Caco-2 (cell line): ENCODE results near the gene ZNF414. TPM values are rescaled to one million over a fixed set of nuclear protein-coding genes. Genes with fewer than 3 reads are reported as not detected.

ENCODE experiments used
- BruUV-seq: library from RNA; stranded (reverse); fragments of 400-500 nt; replicated peaks from 2 replicates; lab custom pipeline; 2021; lab: Mats Ljungman, UMichigan
- CTCF ChIA-PET: fragments of 300-600 bp; sonication (Branson Sonifier 250); formaldehyde crosslinking; loops from one replicate; lab custom pipeline; 2022; ENCODE audit warnings: antibody characterized with exemption; lab: Charles Lee
- POLR2A ChIA-PET: fragments of 300-600 bp; sonication (Branson Sonifier 250); formaldehyde crosslinking; loops from one replicate; lab custom pipeline; 2022; ENCODE audit warnings: antibody characterized with exemption; lab: Charles Lee
- DNase-seq, 2 experiments: peaks; one replicate each; pipeline versions ENCODE4 v3.0.0 to v3.0.0-alpha.2; 2020 to 2022
- H3K27me3 ChIP-seq: replicated peaks from 2 replicates; pipeline ENCODE4 v1.6.0; 2011; ENCODE audit warnings: low read length; ENCODE audit not compliant: control insufficient read depth, insufficient read depth
- H3K36me3 ChIP-seq: 2 replicates; pipeline ENCODE4 v1.5.1; 2011; ENCODE audit warnings: low read length; ENCODE audit not compliant: control insufficient read depth, insufficient read depth
- H3K4me1 ChIP-seq: fragments of 250-450 bp; sonication (Bioruptor Pico); 2 replicates; pipeline ENCODE4 v1.5.1; 2020; ENCODE audit warnings: mild to moderate bottlenecking
- H3K4me3 ChIP-seq: 2 replicates; pipeline ENCODE4 v1.5.1; 2011; ENCODE audit warnings: low read depth, mild to moderate bottlenecking, control low read depth, low read length
- H3K9me3 ChIP-seq: fragments of 250-450 bp; sonication (Bioruptor Pico); 2 replicates; pipeline ENCODE4 v1.5.1; 2020; ENCODE audit warnings: mild to moderate bottlenecking, moderate library complexity
- H3K27ac Mint-ChIP-seq: one replicate; pipeline ENCODE4 v1.8.0; 2022; ENCODE audit warnings: mixed read lengths; ENCODE audit not compliant: unreplicated experiment
- H3K27me3 Mint-ChIP-seq: one replicate; pipeline ENCODE4 v1.8.0; 2022; ENCODE audit warnings: mixed read lengths; ENCODE audit not compliant: insufficient read depth, unreplicated experiment
- H3K36me3 Mint-ChIP-seq: one replicate; pipeline ENCODE4 v1.8.0; 2022; ENCODE audit warnings: mild to moderate bottlenecking, mixed read lengths; ENCODE audit not compliant: insufficient read depth, unreplicated experiment
- H3K4me1 Mint-ChIP-seq: one replicate; pipeline ENCODE4 v1.8.0; 2022; ENCODE audit warnings: low read depth, mixed read lengths; ENCODE audit not compliant: unreplicated experiment
- H3K4me3 Mint-ChIP-seq: one replicate; pipeline ENCODE4 v1.8.0; 2022; ENCODE audit warnings: mild to moderate bottlenecking, moderate library complexity, mixed read lengths; ENCODE audit not compliant: unreplicated experiment
- H3K9me3 Mint-ChIP-seq: one replicate; pipeline ENCODE4 v1.8.0; 2022; ENCODE audit warnings: mixed read lengths; ENCODE audit not compliant: unreplicated experiment
- CTCF ChIP-seq, 2 experiments: fragments of 200-600 bp in 1 of 2; IDR thresholded peaks; 1 replicate in 1 of 2; 2 replicates in 1 of 2; pipeline versions ENCODE4 v1.5.1 to v1.8.0; 2011 to 2022; ENCODE audit warnings: antibody characterized with exemption in 1 of 2, control low read depth in 1 of 2, inconsistent platforms in 1 of 2, low read depth in 1 of 2, low read length in 1 of 2, mild to moderate bottlenecking in 1 of 2, moderate library complexity in 1 of 2; ENCODE audit not compliant: insufficient read depth in 1 of 2, severe bottlenecking in 1 of 2, unreplicated experiment in 1 of 2
- intact Hi-C: fragments of 100-400 bp; cut with micrococcal nuclease; formaldehyde crosslinking; loops from one replicate; pipeline ENCODE4 v1.10.0; 2022; ENCODE audit not compliant: unreplicated experiment
- total RNA-seq: library from RNA; stranded (reverse); gene quantifications from 2 replicates; pipeline ENCODE4 v1.2.3, GENCODE V29; 2022

ZNF414 gene
- total RNA-seq, 1 experiment from 2014 or later = 25.0 TPM

GRCh38 chr19:8552810-8553209 lies 38.8 kb upstream of the ZNF414 start:
- H3K27me3 ChIP-seq = no peaks in the 10 kb centered on the region
- BruUV-seq = no TSS peak
- H3K36me3 Mint-ChIP-seq = peaks cover 2% of the 10 kb centered on the region
- no peak overlapping the region for H3K27ac Mint-ChIP-seq
- no peak overlapping the region for H3K4me3 Mint-ChIP-seq
- H3K4me1 ChIP-seq = no peaks in the 10 kb centered on the region
- CTCF ChIA-PET = no interaction called here
- H3K9me3 ChIP-seq = no peaks in the 10 kb centered on the region
- peak in 1 of 2 experiments; percentile 11 for DNase-seq
- no peaks in the 10 kb centered on the region for H3K27me3 Mint-ChIP-seq
- no peaks in the 10 kb centered on the region for H3K4me1 Mint-ChIP-seq
- no peaks in the 10 kb centered on the region for H3K36me3 ChIP-seq
- H3K9me3 Mint-ChIP-seq = no peaks in the 10 kb centered on the region
- intact Hi-C loops = no loop called here
- POLR2A ChIA-PET = no interaction called here
- H3K4me3 ChIP-seq = no peak overlapping the region
- TF ChIP-seq CTCF (IDR thresholded peaks at IDR 0.05; ENCODE audit: insufficient read depth in 1 of 2, low read depth in 1 of 2, low read length in 1 of 2, severe bottlenecking in 1 of 2, unreplicated experiment in 1 of 2) = no peak

GRCh38 chr19:8550070-8550469 lies 36.1 kb upstream of the ZNF414 start:
- Histone ChIP-seq H3K36me3 (no peaks in the 10 kb centered on the region), H3K27me3 (no peaks in the 10 kb centered on the region), H3K9me3 (no peaks in the 10 kb centered on the region), H3K4me1 (no peaks in the 10 kb centered on the region), H3K4me3 (no peak overlapping the region)
- Mint-ChIP-seq H3K27me3 (no peaks in the 10 kb centered on the region), H3K27ac (no peak overlapping the region), H3K36me3 (no peaks in the 10 kb centered on the region), H3K4me3 (no peak overlapping the region), H3K4me1 (no peaks in the 10 kb centered on the region), H3K9me3 (no peaks in the 10 kb centered on the region)
- BruUV-seq = no TSS peak
- CTCF ChIA-PET = no interaction called here
- POLR2A ChIA-PET = no interaction called here
- intact Hi-C loops = no loop called here
- DNase-seq = no peak
- TF ChIP-seq CTCF (IDR thresholded peaks at IDR 0.05; ENCODE audit: insufficient read depth in 1 of 2, low read depth in 1 of 2, low read length in 1 of 2, severe bottlenecking in 1 of 2, unreplicated experiment in 1 of 2) = no peak

- BruUV-seq = no TSS peak
- Mint-ChIP-seq H3K27me3 (no peaks in the 10 kb centered on the region), H3K27ac (no peak overlapping the region), H3K9me3 (no peaks in the 10 kb centered on the region), H3K4me1 (no peaks in the 10 kb centered on the region), H3K36me3 (no peaks in the 10 kb centered on the region), H3K4me3 (no peak overlapping the region)
- no peak for DNase-seq
- no peak for TF ChIP-seq CTCF (IDR thresholded peaks at IDR 0.05; ENCODE audit: insufficient read depth in 1 of 2, low read depth in 1 of 2, low read length in 1 of 2, severe bottlenecking in 1 of 2, unreplicated experiment in 1 of 2)
- Histone ChIP-seq H3K36me3 (no peaks in the 10 kb centered on the region; the same call in 1 of the 2 replicates), H3K4me1 (no peaks in the 10 kb centered on the region), H3K27me3 (no peaks in the 10 kb centered on the region), H3K4me3 (no peak overlapping the region), H3K9me3 (no peaks in the 10 kb centered on the region)
- intact Hi-C loops = no loop called here
- CTCF ChIA-PET = no interaction called here
- POLR2A ChIA-PET = no interaction called here
Observed at GRCh38 chr19:8545743-8546142, 31.8 kb upstream of the ZNF414 start.
